IPS-18a (cell line): ENCODE data around the gene CNTN1.

Experiments
- H3K27ac ChIP-seq: one replicate; pipeline ENCODE4 v1.5.1; 2013; ENCODE audit warnings: low read length
- H3K27me3 ChIP-seq: one replicate; pipeline ENCODE4 v1.6.1; 2013; ENCODE audit warnings: mild to moderate bottlenecking, low read length; ENCODE audit not compliant: control insufficient read depth, insufficient read depth
- H3K36me3 ChIP-seq: one replicate; pipeline ENCODE4 v1.6.1; 2013; ENCODE audit warnings: low read depth, low read length; ENCODE audit not compliant: control insufficient read depth
- H3K4me1 ChIP-seq: one replicate; pipeline ENCODE4 v1.6.1; 2013; ENCODE audit warnings: low read depth, low read length; ENCODE audit not compliant: control insufficient read depth
- H3K4me3 ChIP-seq: one replicate; pipeline ENCODE4 v1.5.1; 2013; ENCODE audit warnings: low read length
- H3K9ac ChIP-seq: one replicate; pipeline ENCODE4 v1.6.1; 2013; ENCODE audit warnings: mild to moderate bottlenecking, low read length, moderate library complexity
- H3K9me3 ChIP-seq: one replicate; pipeline ENCODE4 v1.6.1; 2013; ENCODE audit warnings: low read depth, low read length; ENCODE audit not compliant: control insufficient read depth

The CNTN1 gene

DNA sequence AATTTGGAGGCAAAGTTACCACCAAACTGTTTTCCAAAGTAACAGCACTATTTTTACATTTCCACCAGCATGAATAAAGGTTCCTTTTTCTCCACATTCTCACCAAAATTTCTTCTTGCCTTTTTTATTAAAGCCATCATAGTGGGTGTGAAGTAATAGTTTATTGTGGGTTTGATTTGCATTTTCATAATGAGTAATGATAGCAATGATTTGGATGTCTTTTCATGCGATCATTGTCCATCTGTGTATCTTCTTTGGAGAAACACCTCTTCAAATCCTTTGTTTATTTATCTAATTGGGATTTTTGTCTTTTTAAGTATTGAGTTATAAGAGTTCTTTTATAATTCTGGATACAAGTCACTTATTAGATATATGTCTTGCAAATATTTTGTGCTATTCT is 172.7 kb downstream of the CNTN1 start:
- Histone ChIP-seq H3K27ac (no peak overlapping the region), H3K4me3 (no peak overlapping the region), H3K9me3 (no peaks in the 10 kb centered on the region), H3K27me3 (no peaks in the 10 kb centered on the region), H3K9ac (no peak overlapping the region), H3K4me1 (no peaks in the 10 kb centered on the region), H3K36me3 (no peaks in the 10 kb centered on the region)

DNA sequence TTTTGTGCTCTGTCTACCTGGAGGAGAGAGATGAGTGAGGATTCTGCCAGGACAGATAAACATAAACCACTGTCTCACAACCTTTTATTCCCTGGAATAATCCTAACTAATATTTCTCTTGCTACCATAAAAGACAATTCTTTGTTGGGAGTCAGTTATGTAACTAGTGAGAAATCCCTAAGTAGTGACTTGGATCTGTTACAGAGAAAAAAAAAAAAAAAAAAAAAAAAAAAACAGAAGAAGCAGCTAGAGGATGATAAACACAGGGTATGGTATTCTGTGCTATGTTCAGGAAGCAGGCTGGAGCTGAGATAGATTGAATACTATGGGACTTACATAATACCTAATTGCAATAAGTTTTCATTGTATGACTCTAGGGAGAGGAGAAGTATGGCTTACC is 178.7 kb downstream of the CNTN1 start:
- H3K27me3 ChIP-seq = no peaks in the 10 kb centered on the region

DNA sequence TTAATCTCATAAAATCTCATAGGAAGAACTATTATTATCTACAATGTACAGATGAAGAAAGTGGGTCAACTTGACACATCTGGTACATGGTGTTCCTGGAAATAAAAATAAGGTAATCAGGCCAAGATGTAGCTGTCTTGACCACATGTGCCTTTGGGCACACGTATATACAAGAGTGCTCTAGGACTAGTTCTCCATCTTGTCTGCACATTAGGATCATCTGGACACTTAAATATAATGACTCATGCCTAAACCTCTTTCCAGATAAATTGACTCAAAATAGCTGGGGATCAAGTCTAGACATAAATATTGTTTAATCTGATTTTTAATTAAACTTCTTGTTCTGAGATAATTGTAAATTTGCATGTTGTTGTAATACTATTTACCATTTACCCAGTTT is 182.6 kb downstream of the CNTN1 start:
- H3K27ac ChIP-seq = no peak overlapping the region
- H3K4me3 ChIP-seq = no peak overlapping the region
- H3K9ac ChIP-seq = no peak overlapping the region
- H3K9me3 ChIP-seq = no peaks in the 10 kb centered on the region
- no peaks in the 10 kb centered on the region for H3K27me3 ChIP-seq
- no peaks in the 10 kb centered on the region for H3K36me3 ChIP-seq
- H3K4me1 ChIP-seq = no peaks in the 10 kb centered on the region

More for the DNA sequence above, 178.7 kb downstream of the CNTN1 start:
- H3K9ac ChIP-seq = no peak overlapping the region
- H3K4me3 ChIP-seq = no peak overlapping the region
- no peak overlapping the region for H3K27ac ChIP-seq
- no peaks in the 10 kb centered on the region for H3K4me1 ChIP-seq
- H3K36me3 ChIP-seq = no peaks in the 10 kb centered on the region
- no peaks in the 10 kb centered on the region for H3K9me3 ChIP-seq

DNA sequence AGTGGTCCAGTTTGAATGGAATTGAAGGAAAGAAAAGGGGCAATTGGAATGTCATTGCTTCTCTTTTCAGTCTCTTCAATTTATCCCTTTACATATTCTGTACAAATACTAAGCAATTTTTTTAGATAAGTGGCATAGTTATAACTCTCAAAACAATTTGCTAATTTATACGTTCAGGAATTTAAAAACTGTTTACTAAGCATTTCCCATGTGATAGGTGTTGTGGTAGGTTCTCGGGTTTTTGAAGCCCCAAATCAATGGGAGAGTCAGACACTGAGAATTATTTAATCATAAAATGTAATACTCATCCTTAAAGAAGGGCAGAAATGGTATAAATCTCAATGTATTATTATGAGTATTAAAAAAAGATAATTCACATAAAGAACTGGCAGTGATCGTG is 197.1 kb downstream of the CNTN1 start:
- Histone ChIP-seq H3K4me1 (no peaks in the 10 kb centered on the region), H3K27ac (no peak overlapping the region), H3K9me3 (no peaks in the 10 kb centered on the region), H3K9ac (no peak overlapping the region), H3K36me3 (no peaks in the 10 kb centered on the region), H3K4me3 (no peak overlapping the region), H3K27me3 (no peaks in the 10 kb centered on the region)

DNA sequence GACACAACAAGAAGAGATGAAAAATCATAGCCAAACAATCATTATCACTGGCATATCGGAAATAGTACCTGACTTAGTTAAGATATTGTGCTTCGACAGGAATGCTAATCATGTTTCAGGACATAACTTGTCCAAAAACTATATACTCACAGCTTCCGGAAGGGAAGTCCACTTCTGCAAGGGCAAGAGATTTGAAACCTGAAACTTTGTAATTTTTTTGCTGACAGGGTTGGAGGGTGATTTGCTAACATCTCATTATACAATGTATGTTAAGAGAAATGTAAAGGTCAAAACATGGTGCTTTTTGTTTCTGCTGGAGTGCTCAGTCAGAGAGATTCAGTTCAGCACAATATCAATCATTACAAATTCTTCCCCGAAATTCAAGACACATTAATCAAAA is 200.3 kb downstream of the CNTN1 start:
- Histone ChIP-seq H3K27ac (no peak overlapping the region), H3K9ac (no peak overlapping the region), H3K4me1 (no peaks in the 10 kb centered on the region)

DNA sequence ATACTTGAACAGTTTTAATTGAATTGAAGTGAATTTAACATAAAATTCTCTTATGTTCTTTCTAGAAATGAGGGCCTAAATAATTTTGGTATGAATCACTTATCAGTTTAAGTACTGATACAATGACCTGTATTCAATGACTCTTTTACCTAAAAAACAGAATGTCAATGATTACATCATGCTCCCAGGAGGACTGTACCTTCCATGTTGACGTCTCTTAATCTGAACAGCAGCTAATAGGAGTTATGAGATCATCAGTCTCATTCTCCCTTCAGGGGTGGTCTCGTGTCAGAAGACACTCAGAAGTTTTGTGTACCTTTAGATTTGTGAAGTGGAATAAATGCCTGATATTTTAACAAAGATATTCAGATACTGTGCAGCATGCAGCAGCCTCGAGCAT is 206.3 kb downstream of the CNTN1 start:
- no peaks in the 10 kb centered on the region for H3K36me3 ChIP-seq
- no peak overlapping the region for H3K4me3 ChIP-seq
- H3K27ac ChIP-seq = no peak overlapping the region
- no peaks in the 10 kb centered on the region for H3K27me3 ChIP-seq
- H3K4me1 ChIP-seq = no peaks in the 10 kb centered on the region
- H3K9ac ChIP-seq = no peak overlapping the region
- H3K9me3 ChIP-seq = no peaks in the 10 kb centered on the region

More for the DNA sequence above, 200.3 kb downstream of the CNTN1 start:
- H3K4me3 ChIP-seq = no peak overlapping the region
- no peaks in the 10 kb centered on the region for H3K27me3 ChIP-seq
- no peaks in the 10 kb centered on the region for H3K36me3 ChIP-seq
- no peaks in the 10 kb centered on the region for H3K9me3 ChIP-seq

DNA sequence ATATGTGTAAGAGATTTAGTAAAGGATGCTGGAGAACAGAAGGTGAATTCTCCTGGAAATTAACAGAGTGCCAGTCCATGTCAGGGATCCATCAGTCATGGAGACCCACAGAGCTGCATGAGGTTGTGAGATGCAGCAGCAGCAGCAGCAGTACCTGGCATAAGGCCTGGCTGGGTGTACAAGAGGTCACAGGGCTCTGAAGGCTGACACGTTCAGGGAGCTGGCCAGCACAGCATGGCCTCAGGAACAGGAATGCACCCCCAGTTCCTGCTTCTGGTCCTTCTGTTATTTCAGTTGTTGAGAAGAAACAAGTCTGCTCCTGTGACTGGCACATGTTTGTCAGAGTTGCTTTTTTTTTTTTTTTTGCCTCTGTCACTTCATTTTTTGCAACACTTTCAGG is 210.8 kb downstream of the CNTN1 start:
- Histone ChIP-seq H3K36me3 (no peaks in the 10 kb centered on the region), H3K9ac (no peak overlapping the region), H3K27me3 (no peaks in the 10 kb centered on the region), H3K27ac (no peak overlapping the region), H3K4me3 (no peak overlapping the region), H3K9me3 (no peaks in the 10 kb centered on the region), H3K4me1 (no peaks in the 10 kb centered on the region)

DNA sequence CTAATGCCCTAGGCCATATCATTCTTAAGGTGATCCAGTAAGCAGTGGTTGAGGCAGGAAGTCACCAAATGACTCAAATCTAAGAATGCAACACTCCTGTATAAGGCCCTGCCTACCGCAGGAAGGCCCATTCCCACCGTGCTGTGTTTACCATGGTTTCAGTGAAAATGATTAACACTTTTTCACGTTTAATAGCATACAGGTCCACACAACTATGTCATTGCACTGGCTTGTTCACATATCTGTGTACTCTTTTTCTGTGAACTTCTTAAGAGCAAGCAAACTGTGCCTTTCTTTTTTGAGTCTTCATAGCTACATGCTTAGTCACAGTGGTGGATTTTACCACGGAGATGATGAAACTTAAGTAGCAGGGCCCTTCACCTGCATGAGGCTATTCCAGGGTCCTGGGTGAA is 214.9 kb downstream of the CNTN1 start:
- no peak overlapping the region for H3K9ac ChIP-seq
- H3K9me3 ChIP-seq = no peaks in the 10 kb centered on the region
- no peaks in the 10 kb centered on the region for H3K4me1 ChIP-seq
- no peaks in the 10 kb centered on the region for H3K27me3 ChIP-seq
- no peak overlapping the region for H3K4me3 ChIP-seq
- H3K36me3 ChIP-seq = no peaks in the 10 kb centered on the region
- H3K27ac ChIP-seq = no peak overlapping the region

DNA sequence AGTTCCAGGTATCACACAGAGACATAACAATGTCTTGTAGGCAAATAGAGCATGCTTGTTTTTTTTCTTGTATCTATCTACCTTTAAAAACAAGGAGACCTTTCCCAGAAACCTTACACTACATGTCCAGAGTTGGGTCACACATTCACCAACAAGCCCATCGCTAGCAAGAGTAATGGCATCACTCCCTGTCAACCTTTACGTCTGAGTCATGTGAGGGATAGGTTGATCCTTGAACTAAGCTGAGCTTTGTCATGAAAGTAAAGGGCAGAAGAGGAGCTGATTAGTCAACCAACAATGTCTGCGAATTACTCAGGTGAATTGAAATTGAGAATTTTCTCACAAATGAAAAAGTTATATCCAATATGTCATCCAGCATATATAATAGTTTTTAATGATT is 219.4 kb downstream of the CNTN1 start:
- Histone ChIP-seq H3K27ac (no peak overlapping the region), H3K4me1 (no peaks in the 10 kb centered on the region), H3K9ac (no peak overlapping the region), H3K9me3 (no peaks in the 10 kb centered on the region), H3K4me3 (no peak overlapping the region), H3K36me3 (no peaks in the 10 kb centered on the region), H3K27me3 (no peaks in the 10 kb centered on the region)

DNA sequence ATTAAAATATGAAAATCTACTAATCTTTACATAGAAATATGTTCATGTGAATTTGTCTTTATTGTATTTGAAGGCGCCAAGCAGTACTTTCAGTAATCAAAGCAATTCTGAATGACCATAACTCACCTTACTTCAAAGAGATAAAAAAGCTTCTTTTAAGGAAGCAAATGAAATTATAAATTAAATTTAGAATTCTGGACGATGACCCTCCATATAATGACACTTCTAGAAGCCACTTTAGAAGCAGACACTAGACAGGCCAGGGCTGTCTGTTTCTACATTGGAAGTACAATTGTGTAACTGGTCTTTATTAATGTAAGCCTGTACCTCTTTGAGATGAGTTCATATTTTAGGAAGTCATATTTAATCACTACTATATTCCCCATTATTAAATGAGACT is 222.9 kb downstream of the CNTN1 start:
- Histone ChIP-seq H3K9ac (no peak overlapping the region), H3K27ac (no peak overlapping the region), H3K27me3 (no peaks in the 10 kb centered on the region), H3K9me3 (no peaks in the 10 kb centered on the region), H3K4me1 (no peaks in the 10 kb centered on the region), H3K36me3 (no peaks in the 10 kb centered on the region), H3K4me3 (no peak overlapping the region)

DNA sequence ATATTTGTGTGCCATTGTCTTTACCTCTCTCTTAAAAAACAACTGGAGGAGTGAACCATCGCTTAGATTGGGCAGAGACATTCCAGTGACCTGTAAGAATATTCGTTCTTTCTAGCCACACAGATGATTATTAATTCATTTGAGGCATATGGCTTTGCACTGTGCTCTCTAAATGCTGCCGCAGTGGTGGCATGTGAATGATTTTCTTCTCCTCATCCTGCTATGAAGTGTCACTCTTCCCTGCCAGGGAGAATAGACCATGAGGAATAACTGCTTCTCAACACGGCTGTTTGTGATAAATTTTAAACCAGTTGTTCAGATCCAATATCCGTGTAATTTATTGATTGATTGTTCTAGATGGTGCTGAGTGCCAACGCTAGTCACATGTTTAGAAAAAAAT is 225.3 kb downstream of the CNTN1 start:
- Histone ChIP-seq H3K9me3 (no peaks in the 10 kb centered on the region), H3K4me3 (no peak overlapping the region), H3K27ac (no peak overlapping the region), H3K4me1 (no peaks in the 10 kb centered on the region), H3K9ac (no peak overlapping the region), H3K27me3 (no peaks in the 10 kb centered on the region), H3K36me3 (no peaks in the 10 kb centered on the region)

DNA sequence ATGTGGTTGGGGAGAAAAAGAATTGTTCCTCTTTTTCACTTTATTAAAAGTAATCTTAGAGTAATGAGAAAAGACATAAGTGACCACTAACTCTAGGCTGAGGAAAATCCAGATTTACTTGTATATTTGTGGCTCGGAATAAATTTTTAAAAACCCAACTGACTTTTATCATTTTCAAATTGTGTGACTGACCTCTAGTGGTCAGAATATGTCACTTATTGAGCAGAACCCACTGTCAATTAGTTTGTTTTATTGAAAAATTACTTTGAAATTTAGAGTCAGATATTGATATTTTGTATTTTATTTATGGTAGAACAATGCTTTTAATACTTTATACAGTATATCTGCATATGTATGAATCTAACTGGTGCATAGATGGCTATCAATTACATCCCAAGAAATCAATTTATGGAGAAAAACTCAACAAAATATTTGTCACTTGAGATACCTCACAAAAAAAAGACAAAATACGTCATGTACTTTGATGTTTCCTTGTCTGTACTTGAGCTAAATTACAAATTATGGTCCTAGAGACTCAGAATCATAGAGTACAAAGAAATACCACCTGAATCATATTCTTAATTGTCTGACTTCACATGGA is 229.4 kb downstream of the CNTN1 start:
- H3K36me3 ChIP-seq = no peaks in the 10 kb centered on the region
- H3K9ac ChIP-seq = no peak overlapping the region
- H3K27me3 ChIP-seq = no peaks in the 10 kb centered on the region
- H3K27ac ChIP-seq = no peak overlapping the region
- H3K4me1 ChIP-seq = no peaks in the 10 kb centered on the region
- H3K9me3 ChIP-seq = no peaks in the 10 kb centered on the region
- H3K4me3 ChIP-seq = no peak overlapping the region
